Astrocyte (in vitro differentiated cells and primary cell): ENCODE results near the gene RGS1.

Experiments used
- EZH2 ChIP-seq: IDR thresholded peaks from 2 replicates; pipeline ENCODE4 v1.6.1; 2012; ENCODE audit warnings: mild to moderate bottlenecking, low read length, inconsistent platforms; ENCODE audit not compliant: insufficient read depth
- TF ChIP-seq, protein P1 (sequence below): IDR thresholded peaks from 2 replicates; pipeline ENCODE4 v1.5.1; 2011; ENCODE audit warnings: low read depth, mild to moderate bottlenecking, inconsistent platforms, low read length, moderate library complexity; ENCODE audit not compliant: insufficient read depth

DNA sequence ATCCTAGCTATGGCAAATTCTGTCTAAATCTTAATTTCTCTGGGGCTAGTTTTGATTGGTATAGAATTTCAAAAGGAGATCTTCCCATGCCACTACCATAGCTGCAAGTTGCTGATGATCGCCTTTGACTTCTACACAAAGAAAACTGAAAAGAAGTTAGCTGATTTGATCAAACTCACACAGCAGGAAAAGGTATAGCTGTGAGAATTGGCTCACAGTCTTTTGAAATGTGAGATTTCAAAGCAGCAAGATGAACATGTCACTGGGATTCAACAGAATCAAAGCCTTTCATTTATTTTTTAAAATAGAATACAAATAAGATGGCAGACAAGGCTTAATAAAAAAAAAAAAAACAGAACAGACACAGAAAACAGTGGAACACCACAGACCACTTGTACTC is 7.5 kb upstream of the RGS1 start:
- TF ChIP-seq, protein P1, sequence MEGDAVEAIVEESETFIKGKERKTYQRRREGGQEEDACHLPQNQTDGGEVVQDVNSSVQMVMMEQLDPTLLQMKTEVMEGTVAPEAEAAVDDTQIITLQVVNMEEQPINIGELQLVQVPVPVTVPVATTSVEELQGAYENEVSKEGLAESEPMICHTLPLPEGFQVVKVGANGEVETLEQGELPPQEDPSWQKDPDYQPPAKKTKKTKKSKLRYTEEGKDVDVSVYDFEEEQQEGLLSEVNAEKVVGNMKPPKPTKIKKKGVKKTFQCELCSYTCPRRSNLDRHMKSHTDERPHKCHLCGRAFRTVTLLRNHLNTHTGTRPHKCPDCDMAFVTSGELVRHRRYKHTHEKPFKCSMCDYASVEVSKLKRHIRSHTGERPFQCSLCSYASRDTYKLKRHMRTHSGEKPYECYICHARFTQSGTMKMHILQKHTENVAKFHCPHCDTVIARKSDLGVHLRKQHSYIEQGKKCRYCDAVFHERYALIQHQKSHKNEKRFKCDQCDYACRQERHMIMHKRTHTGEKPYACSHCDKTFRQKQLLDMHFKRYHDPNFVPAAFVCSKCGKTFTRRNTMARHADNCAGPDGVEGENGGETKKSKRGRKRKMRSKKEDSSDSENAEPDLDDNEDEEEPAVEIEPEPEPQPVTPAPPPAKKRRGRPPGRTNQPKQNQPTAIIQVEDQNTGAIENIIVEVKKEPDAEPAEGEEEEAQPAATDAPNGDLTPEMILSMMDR = no peak
- no peak for TF ChIP-seq EZH2
